H1 (cell line): ENCODE results near the gene RBBP8. TPM values are rescaled to one million over a fixed set of nuclear protein-coding genes. Genes with fewer than 3 reads are reported as not detected.

Source experiments
- CTCF ChIA-PET: fragments of 300-600 bp; sonication (Branson Sonifier 250); formaldehyde crosslinking; loops from one replicate; lab custom pipeline; 2021; ENCODE audit not compliant: partially characterized antibody; lab: Charles Lee
- POLR2A ChIA-PET: fragments of 300-600 bp; sonication (Branson Sonifier 250); formaldehyde crosslinking; loops from one replicate; lab custom pipeline; 2021; ENCODE audit warnings: inconsistent platforms; ENCODE audit not compliant: partially characterized antibody; lab: Charles Lee
- DNase-seq, 2 experiments: peaks; one replicate each; pipeline versions ENCODE4 v3.0.0 to v3.0.0-alpha.2; 2010 to 2022; ENCODE audit warnings: low spot score in 2 of 2, low read depth in 1 of 2, mixed read lengths in 1 of 2
- FAIRE-seq: peaks from 2 replicates; lab custom pipeline; 2011; peaks lifted over from hg19 to GRCh38; lab: Jason Lieb, UNC
- H2AFZ ChIP-seq: 2 replicates; pipeline ENCODE4 v1.8.1; 2012; ENCODE audit warnings: low read length, inconsistent platforms
- H2AK5ac ChIP-seq: 2 replicates; pipeline ENCODE4 v1.6.1; 2013; ENCODE audit warnings: low read depth, low read length
- H2BK120ac ChIP-seq: replicated peaks from 2 replicates; pipeline ENCODE3; 2013; ENCODE audit warnings: low read depth, low read length, inconsistent platforms
- H2BK12ac ChIP-seq: 2 replicates; pipeline ENCODE4 v1.6.1; 2013; ENCODE audit warnings: low read depth, low read length
- H2BK15ac ChIP-seq: 2 replicates; pipeline ENCODE4 v1.6.1; 2013; ENCODE audit warnings: low read length
- H2BK20ac ChIP-seq: 2 replicates; pipeline ENCODE4 v1.6.1; 2013; ENCODE audit warnings: low read length
- H2BK5ac ChIP-seq: 2 replicates; pipeline ENCODE4 v1.6.1; 2013; ENCODE audit warnings: low read depth, low read length
- H3K14ac ChIP-seq: 2 replicates; pipeline ENCODE4 v1.6.1; 2013; ENCODE audit warnings: inconsistent platforms; ENCODE audit not compliant: insufficient read length
- H3K18ac ChIP-seq: 2 replicates; pipeline ENCODE4 v1.6.1; 2013; ENCODE audit warnings: low read length; ENCODE audit errors: extremely low read depth
- H3K23ac ChIP-seq: 2 replicates; pipeline ENCODE4 v1.6.1; 2013; ENCODE audit warnings: inconsistent platforms; ENCODE audit not compliant: insufficient read length
- H3K23me2 ChIP-seq: 2 replicates; pipeline ENCODE4 v1.6.1; 2013; ENCODE audit warnings: low read depth, low read length
- H3K27ac ChIP-seq: 2 replicates; pipeline ENCODE4 v1.6.1; 2011; ENCODE audit warnings: low read depth, low read length, inconsistent platforms
- H3K27me3 ChIP-seq, 4 experiments: replicated peaks in 1 of 4; 1 replicate in 1 of 4; 2 replicates in 3 of 4; pipeline versions ENCODE4 v1.6.1 to v1.8.1; 2011 to 2013; ENCODE audit warnings: low read length in 3 of 4, mild to moderate bottlenecking in 3 of 4, inconsistent platforms in 2 of 4, mixed read lengths in 2 of 4, moderate library complexity in 1 of 4; ENCODE audit not compliant: control insufficient read depth in 3 of 4, insufficient read depth in 3 of 4; ENCODE audit errors: extremely low read depth in 1 of 4
- H3K36me3 ChIP-seq, 4 experiments: 2 replicates each; pipeline versions ENCODE4 v1.6.1 to v1.8.1; 2011 to 2013; ENCODE audit warnings: mild to moderate bottlenecking in 4 of 4, low read length in 3 of 4, moderate library complexity in 2 of 4, control low read depth in 1 of 4, inconsistent platforms in 1 of 4; ENCODE audit not compliant: insufficient read depth in 4 of 4, control insufficient read depth in 2 of 4
- H3K4ac ChIP-seq: replicated peaks from 2 replicates; pipeline ENCODE3; 2013; ENCODE audit warnings: low read length, low read depth, mixed read lengths, inconsistent platforms; ENCODE audit not compliant: insufficient read length
- H3K4me1 ChIP-seq, 4 experiments: replicated peaks in 1 of 4; 1 replicate in 1 of 4; 2 replicates in 3 of 4; pipeline versions ENCODE4 v1.6.1 to v1.8.1; 2011 to 2013; ENCODE audit warnings: low read length in 3 of 4, inconsistent platforms in 2 of 4, mixed read lengths in 1 of 4; ENCODE audit not compliant: insufficient read depth in 4 of 4, control insufficient read depth in 3 of 4
- H3K4me2 ChIP-seq, 2 experiments: 2 replicates each; pipeline versions ENCODE4 v1.6.1 to v1.8.1; 2011 to 2013; ENCODE audit warnings: low read depth in 2 of 2, low read length in 2 of 2, control low read depth in 1 of 2, inconsistent platforms in 1 of 2, mild to moderate bottlenecking in 1 of 2; ENCODE audit not compliant: insufficient read depth in 1 of 2
- H3K4me3 ChIP-seq, 4 experiments: fragments of 200-600, 300-600 bp in 1 of 4; sonication (generic), shearing (Covaris generic), sonication (Bioruptor Twin) in 1 of 4; 2 replicates each; pipeline versions ENCODE4 v1.5.1 to v1.8.1; 2011 to 2016; ENCODE audit warnings: low read length in 4 of 4, low read depth in 3 of 4, control low read depth in 2 of 4, inconsistent platforms in 2 of 4, mild to moderate bottlenecking in 2 of 4, mixed read lengths in 1 of 4, moderate library complexity in 1 of 4; ENCODE audit not compliant: insufficient read depth in 2 of 4; ENCODE audit errors: extremely low read depth in 1 of 4
- H3K56ac ChIP-seq: replicated peaks from 2 replicates; pipeline ENCODE3; 2013; ENCODE audit warnings: low read depth, mild to moderate bottlenecking, mixed read lengths, low read length, inconsistent platforms; ENCODE audit not compliant: insufficient read length
- H3K79me1 ChIP-seq: 2 replicates; pipeline ENCODE4 v1.6.1; 2013; ENCODE audit warnings: low read depth, low read length, control low read depth
- H3K79me2 ChIP-seq, 2 experiments: 2 replicates each; pipeline versions ENCODE4 v1.6.1 to v1.8.1; 2012 to 2013; ENCODE audit warnings: low read length in 2 of 2, mild to moderate bottlenecking in 2 of 2, inconsistent platforms in 1 of 2; ENCODE audit not compliant: insufficient read depth in 2 of 2, control insufficient read depth in 1 of 2
- H3K9ac ChIP-seq, 4 experiments: replicated peaks in 1 of 4; 1 replicate in 1 of 4; 2 replicates in 3 of 4; pipeline versions ENCODE4 v1.6.1 to v1.8.1; 2011 to 2013; ENCODE audit warnings: low read depth in 3 of 4, low read length in 3 of 4, control low read depth in 2 of 4, mild to moderate bottlenecking in 2 of 4, moderate library complexity in 2 of 4, inconsistent platforms in 1 of 4; ENCODE audit errors: extremely low read depth in 1 of 4
- H3K9me3 ChIP-seq, 2 experiments: 2 replicates each; pipeline versions ENCODE4 v1.6.1 to v1.8.1; 2012 to 2013; ENCODE audit warnings: mild to moderate bottlenecking in 2 of 2, moderate library complexity in 2 of 2, control low read depth in 1 of 2, inconsistent platforms in 1 of 2, low read depth in 1 of 2, low read length in 1 of 2, mixed read lengths in 1 of 2; ENCODE audit not compliant: insufficient read depth in 2 of 2
- H4K20me1 ChIP-seq, 2 experiments: replicated peaks in 1 of 2; 2 replicates each; pipeline versions ENCODE3 to v1.8.1; 2011 to 2013; ENCODE audit warnings: inconsistent platforms in 2 of 2, low read length in 2 of 2, mild to moderate bottlenecking in 1 of 2; ENCODE audit not compliant: insufficient read depth in 2 of 2, control insufficient read depth in 1 of 2
- H4K5ac ChIP-seq: 2 replicates; pipeline ENCODE4 v1.6.1; 2013; ENCODE audit warnings: low read length, low read depth, mixed read lengths, inconsistent platforms; ENCODE audit not compliant: insufficient read length
- H4K8ac ChIP-seq: 2 replicates; pipeline ENCODE4 v1.8.0; 2013; ENCODE audit warnings: mild to moderate bottlenecking, moderate library complexity, low read length, inconsistent platforms; ENCODE audit not compliant: insufficient read depth; ENCODE audit errors: extremely low read depth
- H4K91ac ChIP-seq: replicated peaks from 2 replicates; pipeline ENCODE3; 2013; ENCODE audit warnings: low read length, mixed read lengths, inconsistent platforms; ENCODE audit not compliant: insufficient read length
- CHD2 ChIP-seq: IDR thresholded peaks from 2 replicates; pipeline ENCODE4 v1.6.1; 2012; ENCODE audit warnings: low read length, improper control_type of control experiment
- GABPA ChIP-seq: IDR thresholded peaks from 2 replicates; pipeline ENCODE4 v1.6.1; 2011; ENCODE audit warnings: mild to moderate bottlenecking, low read length, moderate library complexity, borderline replicate concordance; ENCODE audit not compliant: insufficient read depth
- KDM4A ChIP-seq: IDR thresholded peaks from one replicate; pipeline ENCODE4 v1.7.1; 2012; ENCODE audit warnings: low read depth, mild to moderate bottlenecking, moderate library complexity, low read length, inconsistent platforms; ENCODE audit not compliant: severe bottlenecking
- RBBP5 ChIP-seq: IDR thresholded peaks from 2 replicates; pipeline ENCODE4 v1.7.1; 2012; ENCODE audit warnings: low read depth, mild to moderate bottlenecking, inconsistent platforms, low read length, moderate library complexity, borderline replicate concordance
- SIRT6 ChIP-seq: IDR thresholded peaks from one replicate; pipeline ENCODE4 v1.7.1; 2012; ENCODE audit warnings: low read length, inconsistent platforms
- SP1 ChIP-seq: IDR thresholded peaks from 2 replicates; pipeline ENCODE4 v1.6.1; 2011; ENCODE audit warnings: low read depth, low read length
- SP2 ChIP-seq: IDR thresholded peaks from 2 replicates; pipeline ENCODE4 v1.6.1; 2012; ENCODE audit warnings: mild to moderate bottlenecking, low read length, inconsistent platforms
- SP4 ChIP-seq: IDR thresholded peaks from 2 replicates; pipeline ENCODE4 v1.6.1; 2012; ENCODE audit warnings: low read length, inconsistent platforms
- SRF ChIP-seq: IDR thresholded peaks from 2 replicates; pipeline ENCODE4 v1.6.1; 2011; ENCODE audit warnings: mild to moderate bottlenecking, low read depth, low read length, moderate library complexity
- TAF1 ChIP-seq: IDR thresholded peaks from 2 replicates; pipeline ENCODE4 v1.6.1; 2011; ENCODE audit warnings: mild to moderate bottlenecking, low read depth, low read length
- TAF7 ChIP-seq: optimal IDR thresholded peaks from 2 replicates; pipeline ENCODE3; 2011; ENCODE audit warnings: low read depth, mild to moderate bottlenecking, inconsistent platforms, low read length, moderate library complexity, borderline replicate concordance
- WGBS, 2 experiments: shearing (Covaris generic) in 1 of 2; methylation state at CpG; one replicate each; pipeline versions ENCODE4 v1.1.6 to v1.1.7; 2013 to 2015; ENCODE audit warnings: low lambda C conversion rate in 2 of 2, mixed read lengths in 2 of 2, inconsistent platforms in 1 of 2, low coverage in 1 of 2, missing lambda C conversion rate in 1 of 2; ENCODE audit not compliant: insufficient replicate concordance in 2 of 2, insufficient coverage in 1 of 2, insufficient read length in 1 of 2; ENCODE audit errors: extremely low coverage in 1 of 2, missing lambda C conversion rate in 1 of 2; 5-methylcytosine and 5-hydroxymethylcytosine counted together
- polyA plus RNA-seq, 7 experiments: library from polyadenylated mRNA; depleted of rRNA in 3 of 7; stranded (reverse) in 5 of 7; unstranded in 2 of 7; fragments of >200 nt in 5 of 7; fragments of 200-250 nt in 2 of 7; gene quantifications; 1 replicate in 5 of 7; 2 replicates in 1 of 7; 4 replicates in 1 of 7; pipeline versions ENCODE4 v1.2.1 to v1.2.3, GENCODE V29; 2011 to 2013; ENCODE audit warnings: missing spikeins in 2 of 7, mixed read lengths in 2 of 7
- total RNA-seq: library from RNA; stranded (reverse); fragmentation: NEBNext Ultra II Directional; extraction: Animal tissue kit (Norgen Biotek cat#: 25700); gene quantifications from 2 replicates; pipeline ENCODE4 v1.2.1, GENCODE V29; 2021
- TF ChIP-seq, protein P1 (sequence below): IDR thresholded peaks from 2 replicates; pipeline ENCODE4 v1.6.1; 2012; ENCODE audit warnings: low read length, inconsistent platforms

The RBBP8 gene
- total and polyA plus RNA-seq, 2 of the 8 experiments (the other 6 are each of a cell fraction or from before 2014, with no cell fraction given), result 16.1 to 65.8 TPM

DNA sequence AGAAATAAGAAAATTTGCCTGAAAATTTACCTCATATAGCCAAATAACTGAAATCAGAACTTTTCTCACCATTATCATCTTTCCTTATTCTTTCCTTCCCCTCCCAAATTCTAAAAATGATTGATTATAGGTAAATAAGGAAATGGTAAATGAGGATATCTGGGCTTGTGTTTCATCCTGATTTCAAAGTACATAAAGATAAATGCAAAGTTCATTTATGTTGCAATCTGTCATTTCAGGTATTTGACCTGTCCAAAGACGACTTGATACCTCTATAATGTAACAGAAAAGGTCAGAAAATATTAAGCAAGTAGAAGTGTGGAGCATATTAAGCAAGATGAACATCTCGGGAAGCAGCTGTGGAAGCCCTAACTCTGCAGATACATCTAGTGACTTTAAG, 3.4 kb downstream of the RBBP8 start:
- Histone ChIP-seq H4K8ac (no peak overlapping the region), H3K9ac (no peak overlapping the region), H2BK20ac (no peak overlapping the region), H3K18ac (no peak overlapping the region), H3K27ac (no peak overlapping the region), H3K79me1 (no peaks in the 10 kb centered on the region; the same call in 1 of the 2 replicates), H2AFZ (no peak overlapping the region), H2BK15ac (no peak overlapping the region), H4K20me1 (no peaks in the 10 kb centered on the region), H4K5ac (no peak overlapping the region), H3K36me3 (peaks cover 0 to 37% (median 13%) of the 10 kb centered on the region in 4 experiments; a peak in 5 of 8 replicates), H2AK5ac (no peak overlapping the region), H2BK5ac (no peak overlapping the region), H3K4me1 (peaks cover 0 to 2% (median 0%) of the 10 kb centered on the region in 4 experiments; a peak in 1 of 7 replicates), H3K79me2 (peaks cover 0 to 37% of the 10 kb centered on the region in 2 experiments; a peak in 3 of 4 replicates), H3K27me3 (no peaks in the 10 kb centered on the region), H3K4me3 (no peak overlapping the region), H3K23me2 (peaks cover 6% of the 10 kb centered on the region), H3K9me3 (no peaks in the 10 kb centered on the region), H3K4me2 (no peak overlapping the region), H3K4ac (no peak overlapping the region), H4K91ac (no peak overlapping the region), H3K56ac (no peak overlapping the region), H2BK120ac (no peak overlapping the region), H3K14ac (no peak overlapping the region), H3K23ac (no peak overlapping the region), H2BK12ac (no peak overlapping the region)
- POLR2A ChIA-PET, result no interaction called here
- CTCF ChIA-PET, result interaction anchor here (1.0 to 1.3 kb wide), 2 partner anchors 13 to 47 kb away, joined by 3 read pairs; no protein-coding TSS in a partner anchor
- TF ChIP-seq SP4 (no peak), TAF7 (no peak), GABPA (no peak), SIRT6 (no peak), KDM4A (no peak), SP2 (no peak), SRF (no peak), SP1 (no peak), RBBP5 (no peak), CHD2 (no peak), TAF1 (no peak)
- TF ChIP-seq, protein P1, sequence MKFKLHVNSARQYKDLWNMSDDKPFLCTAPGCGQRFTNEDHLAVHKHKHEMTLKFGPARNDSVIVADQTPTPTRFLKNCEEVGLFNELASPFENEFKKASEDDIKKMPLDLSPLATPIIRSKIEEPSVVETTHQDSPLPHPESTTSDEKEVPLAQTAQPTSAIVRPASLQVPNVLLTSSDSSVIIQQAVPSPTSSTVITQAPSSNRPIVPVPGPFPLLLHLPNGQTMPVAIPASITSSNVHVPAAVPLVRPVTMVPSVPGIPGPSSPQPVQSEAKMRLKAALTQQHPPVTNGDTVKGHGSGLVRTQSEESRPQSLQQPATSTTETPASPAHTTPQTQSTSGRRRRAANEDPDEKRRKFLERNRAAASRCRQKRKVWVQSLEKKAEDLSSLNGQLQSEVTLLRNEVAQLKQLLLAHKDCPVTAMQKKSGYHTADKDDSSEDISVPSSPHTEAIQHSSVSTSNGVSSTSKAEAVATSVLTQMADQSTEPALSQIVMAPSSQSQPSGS, result no peak
- DNase-seq (no peak), FAIRE-seq (no peak)
- WGBS, 2 experiments, result 87% methylated on average over 2 of the region's 2 CpGs; no CpG with 5 or more reads in 1 of the 2 experiments
